Vagina (tissue), 2 donors: ENCODE results near the gene CNTRL.

Experiments
- CTCF ChIP-seq, 3 experiments: fragments of 450-650 bp in 2 of 3; fragments of 200-600 bp in 1 of 3; sonication (generic) in 1 of 3; IDR thresholded peaks; one replicate each; pipeline ENCODE4 v1.5.1; 2017 to 2019; ENCODE audit warnings: antibody characterized with exemption in 3 of 3, mild to moderate bottlenecking in 2 of 3, moderate library complexity in 2 of 3
- POLR2A ChIP-seq, 2 donors: fragments of 450-650 bp; IDR thresholded peaks; one replicate each; pipeline ENCODE4 v1.6.1; 2017; ENCODE audit warnings: antibody characterized with exemption in 2 of 2, mild to moderate bottlenecking in 2 of 2, moderate library complexity in 2 of 2
- POLR2AphosphoS5 ChIP-seq, 2 donors: sonication (generic); formaldehyde crosslinking; IDR thresholded peaks; one replicate each; pipeline ENCODE4 v1.9.0; 2017; ENCODE audit warnings: antibody characterized with exemption in 2 of 2, mild to moderate bottlenecking in 2 of 2, low read depth in 1 of 2; ENCODE audit not compliant: insufficient read depth in 1 of 2

GRCh38 chr9:121197132-121197531 lies 122.4 kb downstream of the CNTRL start:
- TF ChIP-seq CTCF (IDR thresholded peaks at IDR 0.05) (no peak), POLR2A (IDR thresholded peaks at IDR 0.05) (no peak), POLR2AphosphoS5 (IDR thresholded peaks at IDR 0.05; ENCODE audit: insufficient read depth in 1 of 2, low read depth in 1 of 2) (no peak)
